Stimulated activated CD8-positive, alpha-beta memory T cell treated with anti-CD3 and anti-CD28 coated beads, Interleukin-7, amount 100 ng/mL, for 24 hours (primary cell): ENCODE results near the gene NR0B2.

Experiments used
- DNase-seq: peaks from one replicate; pipeline ENCODE4 v3.0.0-alpha.2; 2020; ENCODE audit warnings: low read depth

Gene NR0B2

DNA sequence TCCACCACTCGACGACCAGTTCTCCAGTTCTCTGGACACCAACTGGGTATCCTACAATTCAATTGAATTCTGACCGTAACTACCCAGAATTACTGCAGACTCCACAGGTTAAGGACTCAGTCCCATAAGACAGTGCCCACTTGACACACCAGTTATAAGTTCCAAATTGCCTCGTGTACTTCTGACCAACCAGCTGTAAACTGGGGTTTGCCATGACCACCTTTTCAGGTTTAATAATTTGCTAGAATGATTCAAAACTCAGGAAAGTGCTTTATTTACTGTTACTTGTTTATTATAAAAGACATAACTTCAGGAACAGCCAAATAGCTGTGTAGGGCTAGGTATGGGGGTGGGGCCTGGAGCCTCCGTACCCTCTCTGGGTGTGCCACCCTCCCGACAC, 23.0 kb upstream of the NR0B2 start:
- no peak for DNase-seq

- DNase-seq, result no peak
These were observed 18.8 kb upstream of the NR0B2 start for GRCh38 chr1:26932531-26932930.

GRCh38 chr1:26923711-26924110, 9.9 kb upstream of the NR0B2 start:
- no peak for DNase-seq

- DNase-seq, result no peak
These were observed 9.1 kb upstream of the NR0B2 start for GRCh38 chr1:26922901-26923300.

- no peak for DNase-seq
These were observed 8.6 kb upstream of the NR0B2 start for GRCh38 chr1:26922431-26922729.

DNA sequence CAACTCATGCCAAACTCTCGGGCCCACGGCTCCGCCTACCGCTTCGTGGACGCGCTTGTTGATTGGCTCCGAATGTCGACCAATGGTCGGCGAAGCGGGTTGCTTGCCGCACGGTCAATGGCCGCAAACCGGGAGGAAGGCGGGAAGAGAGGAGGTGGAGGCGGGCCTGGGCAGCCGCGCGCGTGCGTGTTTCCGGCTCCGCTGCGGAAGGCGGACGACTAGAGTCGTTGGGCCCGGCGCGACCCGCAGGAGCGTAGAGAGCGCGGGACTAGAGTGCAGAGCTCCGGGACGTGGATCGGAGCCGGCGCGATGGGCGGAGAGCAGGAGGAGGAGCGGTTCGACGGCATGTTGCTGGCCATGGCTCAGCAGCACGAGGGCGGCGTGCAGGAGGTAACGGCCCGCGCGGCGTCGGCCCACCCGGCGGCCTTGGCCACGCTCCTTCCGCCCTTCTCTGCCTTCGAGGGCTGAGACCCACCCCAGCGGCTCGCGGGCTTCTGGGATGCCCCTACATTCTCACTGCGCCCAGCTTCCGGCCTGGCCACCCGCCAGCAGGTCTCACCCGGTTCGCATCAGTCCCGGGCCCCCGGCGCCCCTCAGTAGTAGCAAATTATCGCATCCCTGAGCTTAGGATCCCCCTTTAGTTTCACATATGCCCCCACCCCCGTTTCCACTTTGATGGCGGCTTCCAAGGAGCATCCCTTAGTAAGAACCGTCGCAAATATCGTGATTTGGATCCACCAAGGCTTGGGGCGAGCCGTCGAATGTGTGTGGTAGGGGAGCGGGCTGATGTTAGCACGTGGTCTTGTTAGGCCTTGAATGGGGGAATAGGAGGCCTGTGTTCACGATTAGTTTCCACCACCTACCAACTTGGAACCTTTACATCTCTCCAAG, 8.0 kb upstream of the NR0B2 start, which contains the start of gene NUDC:
Gene NUDC (plus strand): TSS at position 204 of the 891 bp plus-strand sequence. CDS start 106 bp downstream, at position 310.
- DNase-seq, result peak; percentile 89

- DNase-seq, result no peak
These were observed 7.4 kb upstream of the NR0B2 start for GRCh38 chr1:26921126-26921539.

GRCh38 chr1:26915204-26915842, 1.5 kb upstream of the NR0B2 start:
- DNase-seq, result no peak

- DNase-seq, result no peak
These were observed 404 bp downstream of the NR0B2 start for GRCh38 chr1:26913389-26913753.

- DNase-seq, result no peak
These were observed 1.7 kb downstream of the NR0B2 start for GRCh38 chr1:26912147-26912490.

GRCh38 chr1:26911399-26912146, 2.2 kb downstream of the NR0B2 start:
- DNase-seq, result no peak

- no peak for DNase-seq
These were observed 3.2 kb downstream of the NR0B2 start for GRCh38 chr1:26910343-26911160.

DNA sequence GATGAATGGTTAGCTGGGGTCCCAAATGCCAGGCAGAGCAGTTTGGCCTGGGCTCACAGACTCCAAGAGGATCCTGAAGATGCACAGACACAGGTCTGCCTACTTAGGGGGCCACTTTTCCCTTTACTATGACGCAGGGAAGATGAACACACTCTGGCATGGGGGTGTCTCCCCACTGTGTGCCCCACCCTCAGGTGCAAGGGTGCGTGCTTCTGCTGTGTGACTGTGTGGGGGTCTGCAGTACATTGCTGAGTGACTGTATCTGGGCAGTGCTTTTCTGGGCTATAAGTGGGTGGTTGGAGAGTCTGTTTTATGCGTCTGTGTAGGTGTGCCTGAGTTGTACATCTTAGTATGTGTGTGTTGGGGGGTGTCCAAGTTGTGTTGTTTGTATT, 3.8 kb downstream of the NR0B2 start:
- DNase-seq, result no peak

GRCh38 chr1:26907071-26907917, 6.5 kb downstream of the NR0B2 start:
- DNase-seq, result no peak

DNA sequence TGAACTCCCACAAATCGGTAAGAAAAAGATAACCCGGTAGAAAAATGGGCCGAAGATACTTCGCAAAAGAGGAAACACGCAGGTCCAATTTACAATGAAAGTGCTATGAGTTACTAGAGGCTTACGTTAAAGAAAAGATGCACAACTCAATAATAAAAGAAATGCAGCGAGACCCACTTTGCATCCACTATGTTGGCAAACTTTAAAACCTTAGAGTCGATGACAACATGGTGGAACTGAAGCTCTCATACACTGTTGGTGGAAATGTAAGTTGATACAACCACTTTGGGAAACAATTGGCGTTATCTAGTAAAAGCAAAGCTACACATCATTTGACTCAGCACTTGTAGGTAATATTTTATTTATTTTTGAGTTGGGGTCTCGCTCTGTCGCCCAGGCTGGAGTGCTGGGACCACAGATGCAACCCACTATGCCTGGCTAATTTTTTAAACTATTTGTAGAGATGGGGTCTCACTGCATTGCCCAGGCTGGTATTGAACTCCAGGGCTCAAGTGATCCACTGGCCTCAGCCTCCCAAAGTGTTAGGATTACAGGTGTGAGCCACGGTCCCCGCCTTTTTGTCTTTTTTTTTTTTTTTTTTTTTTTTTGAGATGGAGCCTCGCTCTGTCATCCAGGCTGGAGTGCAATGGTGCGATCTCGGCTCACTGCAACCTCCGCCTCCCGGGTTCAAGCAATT, 12.8 kb downstream of the NR0B2 start:
- no peak for DNase-seq

- peak; percentile 70 for DNase-seq
These were observed 13.6 kb downstream of the NR0B2 start, which contains the start of gene GPATCH3 for GRCh38 chr1:26900001-26900814. Gene GPATCH3, minus strand, starts transcription at chr1:26900467. Its CDS starts 25 bp downstream, at chr1:26900442.

GRCh38 chr1:26897351-26897750, 16.4 kb downstream of the NR0B2 start:
- DNase-seq, result no peak

DNA sequence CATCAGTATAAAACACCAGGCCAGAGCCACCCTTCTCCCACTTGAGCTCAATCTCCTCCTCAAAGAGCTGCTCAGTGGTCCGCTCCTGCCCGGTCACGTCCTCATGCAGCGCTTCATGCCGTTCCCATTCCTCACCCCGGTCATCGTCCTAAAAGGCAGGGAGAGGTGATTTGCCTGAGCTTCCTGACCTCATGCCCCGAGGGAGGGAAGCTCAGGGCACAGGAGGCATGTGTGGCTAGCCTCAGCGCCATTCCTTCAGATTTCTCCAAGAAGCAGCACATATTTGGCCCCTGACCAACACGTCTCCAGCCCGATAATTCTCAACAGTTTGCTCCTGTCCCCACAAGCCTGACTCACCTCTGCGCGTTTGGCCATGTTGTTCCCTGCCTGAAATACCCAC, 19.5 kb downstream of the NR0B2 start:
- no peak for DNase-seq

DNA sequence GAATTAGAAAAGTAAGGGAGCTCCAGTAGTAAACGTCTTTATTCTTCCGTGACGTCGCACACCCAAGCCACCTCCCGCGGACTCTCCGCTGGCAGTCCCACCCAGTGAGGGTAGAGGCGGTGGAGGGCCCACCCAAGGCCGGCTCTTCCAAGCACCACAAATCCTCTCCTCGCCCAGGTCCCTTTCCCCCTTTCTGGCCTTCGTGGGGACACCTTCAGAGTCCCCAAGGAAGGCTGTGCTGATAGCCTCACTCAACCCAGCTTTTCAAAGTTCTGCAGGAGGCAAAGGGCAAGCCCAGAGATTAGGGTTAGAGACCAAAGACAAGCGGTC, 23.3 kb downstream of the NR0B2 start:
- DNase-seq, result no peak
